Measurements from ENCODE around the gene COX6B2.
A peak's percentile ranks its signal among the peaks of the same experiment; 100 is the strongest.
"Not testable (repeated sequence)": the region's sequence is repeated elsewhere in the genome, so short reads cannot be mapped to it uniquely, and the experiment has no call there.

Gene COX6B2, protein sequence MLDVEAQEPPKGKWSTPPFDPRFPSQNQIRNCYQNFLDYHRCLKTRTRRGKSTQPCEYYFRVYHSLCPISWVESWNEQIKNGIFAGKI

DNA sequence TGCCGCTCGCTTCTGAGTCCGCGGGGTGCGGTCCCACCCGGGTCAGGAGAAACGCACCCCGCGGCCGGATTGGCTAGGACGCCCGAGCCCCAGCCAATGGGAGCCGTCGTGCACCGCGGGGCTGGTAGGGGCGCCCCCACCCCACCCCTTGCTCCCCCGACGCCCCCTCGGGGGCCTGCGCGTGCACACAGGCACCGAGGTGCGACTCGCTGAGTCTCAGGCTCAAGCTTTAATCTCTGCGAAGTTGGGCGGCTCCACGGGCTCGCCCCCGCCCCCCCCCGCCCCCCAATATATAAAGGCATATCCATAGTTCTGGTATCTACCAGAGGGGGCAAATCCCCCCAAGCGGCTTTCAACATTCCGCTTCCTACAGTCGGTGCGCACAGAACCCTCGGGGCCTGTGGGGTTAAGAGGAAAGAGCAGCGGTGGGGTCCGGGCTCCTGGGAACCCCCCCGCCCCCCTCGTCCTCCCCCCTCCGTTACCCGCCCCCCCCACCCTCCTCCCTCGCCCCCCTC lies at the start of gene COX6B2:
COX6B2 (minus strand) TSS at position 22 of the 515 bp plus-strand sequence. CDS start 198 bp downstream, outside the sequence.
- H3K27ac ChIP-seq (ENCODE audit: low read depth, low read length) = no peak within 1 kb of the TSS
- H3K27me3 ChIP-seq (ENCODE audit: control insufficient read depth, insufficient read depth, low read length) = peaks cover 82% of the 10 kb centered on the region
- peak within 1 kb of the TSS; percentile 71 for H3K4me3 ChIP-seq (ENCODE audit: low read depth, low read length)
- H3K4me1 ChIP-seq (ENCODE audit: control insufficient read depth, insufficient read depth, low read length) = peaks cover 20% of the 10 kb centered on the region
- no peaks in the 10 kb centered on the region for H3K36me3 ChIP-seq (ENCODE audit: control insufficient read depth, insufficient read depth, low read length)
- H3K9ac ChIP-seq (ENCODE audit: low read length) = peak within 1 kb of the TSS; percentile 40
- H3K9me3 ChIP-seq (ENCODE audit: control insufficient read depth, insufficient read depth, low read depth, low read length) = no peaks in the 10 kb centered on the region

DNA sequence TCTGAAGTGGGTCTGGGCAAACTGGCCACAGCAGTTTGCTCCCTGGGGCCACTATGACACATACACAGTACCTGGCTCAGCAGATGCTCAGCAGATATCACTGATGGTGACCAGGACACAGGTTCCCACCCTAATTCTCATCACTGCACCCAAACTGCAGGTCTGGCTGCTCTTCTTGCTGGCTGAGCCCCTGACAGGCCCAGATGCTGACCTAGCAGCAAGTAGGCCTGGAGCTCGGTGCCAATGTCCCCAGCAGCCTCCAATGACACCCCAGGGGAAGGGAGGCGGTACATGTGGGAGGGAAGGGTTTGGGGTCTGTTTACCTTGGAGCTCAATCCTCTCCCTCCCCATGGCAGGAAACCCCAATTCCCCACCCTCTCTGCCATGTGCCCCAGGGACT lies 48.0 kb upstream of the COX6B2 start:
- peaks cover 16% of the 10 kb centered on the region for H3K4me1 ChIP-seq (ENCODE audit: control insufficient read depth, insufficient read depth, low read length)
- no peak overlapping the region for H3K9ac ChIP-seq (ENCODE audit: low read length)
- no peaks in the 10 kb centered on the region for H3K9me3 ChIP-seq (ENCODE audit: control insufficient read depth, insufficient read depth, low read depth, low read length)
- no peaks in the 10 kb centered on the region for H3K27me3 ChIP-seq (ENCODE audit: control insufficient read depth, insufficient read depth, low read length)
- H3K27ac ChIP-seq (ENCODE audit: low read depth, low read length) = no peak overlapping the region
- H3K4me3 ChIP-seq (ENCODE audit: low read depth, low read length) = no peak overlapping the region
- peaks cover 58% of the 10 kb centered on the region for H3K36me3 ChIP-seq (ENCODE audit: control insufficient read depth, insufficient read depth, low read length)

DNA sequence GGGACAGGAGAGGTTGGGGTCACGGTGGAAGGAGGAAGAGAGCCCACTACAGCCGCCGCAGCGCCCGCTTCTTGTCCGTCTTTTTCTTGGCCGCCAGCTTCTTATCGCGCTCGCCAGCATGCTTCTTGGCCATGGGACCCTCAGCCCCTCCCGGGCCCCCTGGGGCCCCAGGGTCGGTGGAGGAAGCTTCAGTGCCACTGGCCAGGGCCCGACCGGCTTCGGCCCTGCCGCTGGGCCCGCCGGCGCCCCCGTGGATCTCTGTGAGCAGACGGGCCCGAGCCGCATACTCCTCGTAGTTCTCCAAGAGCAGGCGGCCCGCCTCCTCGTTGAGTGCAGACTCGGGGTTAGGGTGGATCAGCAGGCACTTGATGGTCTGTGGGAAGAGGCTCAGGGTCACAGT lies 46.9 kb upstream of the COX6B2 start:
- H3K36me3 ChIP-seq (ENCODE audit: control insufficient read depth, insufficient read depth, low read length) = peaks cover 53% of the 10 kb centered on the region
- H3K4me3 ChIP-seq (ENCODE audit: low read depth, low read length); H3K9ac ChIP-seq (ENCODE audit: low read length); H3K27me3 ChIP-seq (ENCODE audit: control insufficient read depth, insufficient read depth, low read length); H3K9me3 ChIP-seq (ENCODE audit: control insufficient read depth, insufficient read depth, low read depth, low read length); H3K27ac ChIP-seq (ENCODE audit: low read depth, low read length): not testable (repeated sequence)
- H3K4me1 ChIP-seq (ENCODE audit: control insufficient read depth, insufficient read depth, low read length) = peaks cover 11% of the 10 kb centered on the region

DNA sequence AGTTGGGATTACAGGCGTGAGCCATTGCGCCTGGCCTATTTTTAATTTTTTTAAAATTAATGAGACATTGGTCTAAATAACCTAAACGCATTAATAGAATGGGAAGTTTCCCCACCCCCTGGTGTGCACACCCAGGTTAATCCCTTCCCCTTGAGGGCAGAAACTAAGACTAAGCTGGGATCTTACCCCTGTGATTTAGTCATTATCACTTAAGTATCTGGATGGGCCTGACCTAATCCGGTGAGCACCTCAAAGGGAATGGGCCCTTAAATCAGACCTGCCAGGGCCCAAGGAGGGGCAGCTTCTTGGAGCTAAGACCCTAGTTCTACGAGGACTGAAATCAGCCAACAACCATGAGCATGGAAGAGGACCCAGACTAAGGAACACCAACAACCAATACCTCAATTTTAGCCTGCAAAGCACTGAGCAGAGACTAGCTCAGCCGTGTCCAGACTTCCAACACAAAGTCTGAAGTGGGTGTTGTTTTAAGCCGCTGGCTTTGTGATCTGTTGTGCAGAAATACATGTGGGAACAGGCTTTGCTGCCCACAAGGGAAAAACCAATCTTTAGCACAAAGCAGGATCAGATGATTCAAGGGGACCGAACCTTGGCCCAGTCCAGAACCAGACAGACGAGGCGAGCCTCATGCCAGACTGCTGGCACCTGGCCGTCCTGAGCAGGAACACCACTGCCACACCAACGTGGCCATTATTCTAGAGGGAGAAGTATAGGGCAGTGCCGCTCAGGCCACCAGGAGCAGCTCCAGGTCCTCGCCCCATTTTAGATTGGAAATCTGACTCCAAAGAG lies 46.0 kb upstream of the COX6B2 start:
- no peaks in the 10 kb centered on the region for H3K27me3 ChIP-seq (ENCODE audit: control insufficient read depth, insufficient read depth, low read length)
- peaks cover 1% of the 10 kb centered on the region; the same call in 1 of the 2 replicates for H3K4me1 ChIP-seq (ENCODE audit: control insufficient read depth, insufficient read depth, low read length)
- H3K27ac ChIP-seq (ENCODE audit: low read depth, low read length) = no peak overlapping the region
- no peaks in the 10 kb centered on the region for H3K9me3 ChIP-seq (ENCODE audit: control insufficient read depth, insufficient read depth, low read depth, low read length)
- H3K36me3 ChIP-seq (ENCODE audit: control insufficient read depth, insufficient read depth, low read length) = peaks cover 44% of the 10 kb centered on the region
- no peak overlapping the region for H3K9ac ChIP-seq (ENCODE audit: low read length)
- no peak overlapping the region for H3K4me3 ChIP-seq (ENCODE audit: low read depth, low read length)

DNA sequence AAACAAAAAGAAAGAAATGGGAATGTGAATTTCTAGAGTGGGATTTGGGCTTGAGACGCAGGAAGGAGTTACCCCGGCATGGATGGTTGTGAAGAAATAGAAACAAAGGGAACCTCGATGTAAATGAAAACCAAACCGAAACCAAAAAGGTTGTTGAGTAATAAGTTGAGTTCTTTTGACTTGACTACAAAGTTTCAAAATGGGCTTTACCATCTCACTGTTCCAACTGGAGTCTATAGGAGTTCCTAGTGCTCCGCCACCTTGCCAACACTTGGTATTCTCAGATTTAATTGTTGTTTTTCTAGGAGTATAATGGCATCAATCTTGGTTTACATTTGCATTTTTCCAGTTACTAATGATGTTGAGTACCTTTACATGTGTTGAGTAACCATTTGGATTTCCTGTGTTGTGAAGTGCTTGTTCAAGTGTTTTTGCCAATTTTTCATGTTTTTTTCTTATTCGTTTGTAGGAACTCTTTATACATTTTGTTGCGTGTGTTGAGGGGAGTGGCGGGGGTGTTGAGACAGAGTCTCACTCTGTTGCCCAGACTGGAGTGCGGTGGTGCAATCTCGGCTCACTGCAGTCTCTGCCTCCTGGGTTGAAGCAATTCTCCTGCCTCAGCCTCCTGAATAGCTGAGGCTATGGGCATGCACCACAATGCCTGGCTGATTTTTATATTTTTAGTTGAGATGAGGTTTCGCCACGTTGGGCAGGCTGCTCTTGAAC lies 43.8 kb upstream of the COX6B2 start:
- Histone ChIP-seq H3K4me1 (ENCODE audit: control insufficient read depth, insufficient read depth, low read length) (0 out of 2 replicates have a peak, but pooled peaks cover under 1% of the 10 kb centered on the region), H3K9me3 (ENCODE audit: control insufficient read depth, insufficient read depth, low read depth, low read length) (no peaks in the 10 kb centered on the region), H3K27me3 (ENCODE audit: control insufficient read depth, insufficient read depth, low read length) (no peaks in the 10 kb centered on the region), H3K4me3 (ENCODE audit: low read depth, low read length) (no peak overlapping the region), H3K36me3 (ENCODE audit: control insufficient read depth, insufficient read depth, low read length) (peaks cover 28% of the 10 kb centered on the region), H3K9ac (ENCODE audit: low read length) (no peak overlapping the region), H3K27ac (ENCODE audit: low read depth, low read length) (no peak overlapping the region)

DNA sequence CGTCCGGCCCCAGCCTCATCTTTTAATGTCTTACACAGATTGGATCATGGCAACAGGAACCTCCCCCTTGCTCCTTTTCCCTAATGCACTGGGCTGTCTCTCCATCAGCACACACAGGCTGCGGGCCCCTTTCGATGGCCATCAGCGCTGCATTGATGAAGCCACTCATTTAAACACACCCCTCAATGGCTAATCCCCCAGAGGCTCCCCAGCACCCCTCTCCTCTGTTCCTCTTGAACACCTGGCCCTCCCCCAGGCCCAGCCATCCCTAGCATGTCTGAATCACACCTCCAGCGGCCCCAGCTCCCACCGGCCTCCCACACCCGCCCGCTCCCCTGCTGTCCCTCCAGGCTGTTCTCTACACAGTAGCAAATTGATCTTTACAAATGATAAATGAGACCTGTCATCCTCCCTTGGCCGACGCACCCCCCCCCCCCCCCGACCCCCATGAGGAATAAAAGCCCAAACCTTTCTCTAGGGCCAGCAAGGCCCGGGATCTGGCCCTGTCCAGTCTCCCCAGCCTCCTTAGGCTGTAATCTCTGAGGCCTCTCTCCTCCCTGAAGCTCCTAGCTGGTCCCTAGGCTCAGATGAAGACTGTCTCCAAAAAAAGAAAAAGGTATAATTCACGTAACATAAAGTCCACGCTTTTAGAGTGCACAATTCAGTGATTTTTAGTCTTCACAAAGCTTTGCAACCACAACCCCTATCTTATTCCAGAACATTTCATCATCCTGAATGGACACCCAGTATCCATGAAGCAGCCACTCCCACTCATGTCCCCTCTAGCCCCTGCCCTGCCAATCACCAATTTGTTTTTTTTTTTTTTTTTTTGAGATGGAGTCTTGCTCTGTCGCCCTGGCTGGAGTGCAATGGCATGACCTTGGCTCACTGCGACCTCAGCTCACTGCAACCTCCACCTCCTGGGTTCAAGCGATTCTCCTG lies 38.6 kb upstream of the COX6B2 start:
- Histone ChIP-seq H3K4me3 (ENCODE audit: low read depth, low read length) (no peak overlapping the region), H3K27me3 (ENCODE audit: control insufficient read depth, insufficient read depth, low read length) (no peaks in the 10 kb centered on the region), H3K36me3 (ENCODE audit: control insufficient read depth, insufficient read depth, low read length) (peaks cover 22% of the 10 kb centered on the region), H3K9me3 (ENCODE audit: control insufficient read depth, insufficient read depth, low read depth, low read length) (no peaks in the 10 kb centered on the region), H3K4me1 (ENCODE audit: control insufficient read depth, insufficient read depth, low read length) (peaks cover 45% of the 10 kb centered on the region; the same call in 1 of the 2 replicates), H3K27ac (ENCODE audit: low read depth, low read length) (no peak overlapping the region), H3K9ac (ENCODE audit: low read length) (peak overlapping the region; percentile 10)

DNA sequence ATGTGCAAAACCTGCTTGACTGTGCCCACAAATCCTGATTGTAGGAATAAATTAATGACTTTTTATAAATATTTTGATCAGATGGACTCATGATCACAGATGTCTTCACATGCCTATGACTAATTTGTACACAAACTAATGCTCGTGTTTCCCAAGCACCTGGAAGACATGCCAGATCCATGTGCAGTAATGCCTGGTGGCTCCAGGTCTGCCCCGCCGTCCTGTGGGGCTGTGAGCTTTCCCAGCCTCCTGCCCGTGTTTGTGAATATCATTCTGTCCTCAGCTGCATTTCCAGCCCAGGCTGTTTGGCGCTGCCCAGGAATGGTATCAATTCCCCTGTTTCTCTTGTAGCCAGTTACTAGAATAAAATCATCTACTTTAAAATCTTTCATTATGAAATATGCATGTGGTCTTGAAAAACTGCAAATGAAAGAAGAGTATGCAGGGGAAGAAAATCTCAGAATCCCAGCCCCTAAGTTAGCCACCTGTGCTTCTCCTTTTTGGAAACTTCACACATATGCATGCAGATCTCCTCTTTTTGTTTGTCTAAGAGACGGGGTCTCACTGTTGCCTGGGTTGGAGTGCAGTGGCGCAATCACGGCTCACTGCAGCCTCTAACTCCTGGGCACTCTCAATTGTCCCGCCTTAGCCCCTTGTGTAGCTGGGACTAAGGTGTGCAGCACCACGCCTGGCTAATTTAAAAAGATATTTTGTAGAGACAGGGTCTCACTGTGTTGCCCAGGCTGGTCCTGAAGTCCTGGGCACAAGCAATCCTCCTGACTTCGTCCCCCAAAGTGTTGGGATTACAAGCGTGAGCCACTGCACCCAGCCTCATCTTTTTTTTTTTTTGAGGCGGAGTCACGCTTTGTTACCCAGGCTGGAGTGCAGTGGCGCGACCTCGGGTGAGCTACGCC lies 37.4 kb upstream of the COX6B2 start:
- Histone ChIP-seq H3K9me3 (ENCODE audit: control insufficient read depth, insufficient read depth, low read depth, low read length) (no peaks in the 10 kb centered on the region), H3K9ac (ENCODE audit: low read length) (no peak overlapping the region), H3K36me3 (ENCODE audit: control insufficient read depth, insufficient read depth, low read length) (peaks cover 33% of the 10 kb centered on the region), H3K27me3 (ENCODE audit: control insufficient read depth, insufficient read depth, low read length) (no peaks in the 10 kb centered on the region), H3K4me1 (ENCODE audit: control insufficient read depth, insufficient read depth, low read length) (peaks cover 56% of the 10 kb centered on the region), H3K4me3 (ENCODE audit: low read depth, low read length) (peak overlapping the region; percentile 16; the same call in 1 of the 2 replicates), H3K27ac (ENCODE audit: low read depth, low read length) (no peak overlapping the region)

DNA sequence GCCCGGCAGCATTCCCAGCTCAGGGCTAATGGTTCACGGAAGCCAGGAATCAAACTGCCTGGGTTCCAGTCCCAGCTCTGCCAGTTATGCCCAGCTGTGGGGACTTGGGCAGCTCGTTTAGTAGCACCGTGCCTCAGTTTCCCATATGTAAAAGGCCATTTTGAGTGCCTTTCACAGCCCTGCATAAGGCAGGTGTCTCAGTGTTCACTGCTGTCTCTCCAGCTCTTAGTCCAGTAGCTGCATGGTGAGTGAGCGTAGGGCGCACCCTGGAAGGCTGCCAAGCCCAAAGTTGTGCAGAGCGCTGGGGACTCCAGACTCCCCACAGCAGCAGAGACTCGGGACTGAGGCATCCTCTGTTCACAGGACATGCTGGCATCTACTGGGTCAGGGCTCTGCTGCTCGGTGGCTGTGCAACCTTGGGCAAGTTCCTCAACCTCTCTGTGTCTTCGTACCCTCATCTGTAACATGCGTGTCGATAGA lies 36.7 kb upstream of the COX6B2 start:
- Histone ChIP-seq H3K4me3 (ENCODE audit: low read depth, low read length) (no peak overlapping the region), H3K4me1 (ENCODE audit: control insufficient read depth, insufficient read depth, low read length) (peaks cover 59% of the 10 kb centered on the region), H3K9ac (ENCODE audit: low read length) (no peak overlapping the region), H3K9me3 (ENCODE audit: control insufficient read depth, insufficient read depth, low read depth, low read length) (no peaks in the 10 kb centered on the region), H3K27me3 (ENCODE audit: control insufficient read depth, insufficient read depth, low read length) (no peaks in the 10 kb centered on the region), H3K36me3 (ENCODE audit: control insufficient read depth, insufficient read depth, low read length) (peaks cover 40% of the 10 kb centered on the region), H3K27ac (ENCODE audit: low read depth, low read length) (no peak overlapping the region)

DNA sequence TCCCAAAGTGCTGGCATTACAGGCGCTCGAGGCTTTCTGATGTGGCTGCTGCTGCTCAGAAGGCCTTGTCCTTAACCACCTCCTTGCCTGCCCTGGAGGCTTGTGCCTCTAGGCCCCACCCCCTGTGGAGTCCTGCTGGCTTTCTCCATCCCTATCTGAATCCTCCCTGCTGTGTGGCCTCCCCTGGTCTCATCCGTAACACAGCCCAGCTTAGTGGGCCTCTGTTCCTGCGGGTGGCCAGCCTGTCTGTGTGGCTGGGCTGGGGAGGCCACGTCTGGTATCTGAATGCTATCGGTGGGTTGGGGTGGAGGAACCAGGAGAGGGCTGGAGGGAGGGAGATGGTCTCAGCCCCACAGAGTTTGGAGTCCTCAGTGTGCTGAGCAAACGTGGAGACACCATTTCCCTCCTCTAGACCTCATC lies 36.0 kb upstream of the COX6B2 start:
- H3K36me3 ChIP-seq (ENCODE audit: control insufficient read depth, insufficient read depth, low read length) = peaks cover 45% of the 10 kb centered on the region
- H3K9ac ChIP-seq (ENCODE audit: low read length) = no peak overlapping the region
- peaks cover 59% of the 10 kb centered on the region for H3K4me1 ChIP-seq (ENCODE audit: control insufficient read depth, insufficient read depth, low read length)
- H3K27ac ChIP-seq (ENCODE audit: low read depth, low read length) = no peak overlapping the region
- no peaks in the 10 kb centered on the region for H3K27me3 ChIP-seq (ENCODE audit: control insufficient read depth, insufficient read depth, low read length)
- H3K4me3 ChIP-seq (ENCODE audit: low read depth, low read length) = no peak overlapping the region
- no peaks in the 10 kb centered on the region for H3K9me3 ChIP-seq (ENCODE audit: control insufficient read depth, insufficient read depth, low read depth, low read length)
